HCT116 (cell line): Measurements from ENCODE around the gene PTPRCAP. TPM values are rescaled to one million over a fixed set of nuclear protein-coding genes. Genes with fewer than 3 reads are reported as not detected.

ENCODE experiments used
- ATAC-seq: fragments of 200-7000 bp; cut with Tn5 transposase; 2 replicates; pipeline ENCODE4 v1.9.1; 2020; ENCODE audit warnings: mild to moderate bottlenecking, moderate library complexity
- BruUV-seq: library from RNA; stranded (reverse); fragments of 400-500 nt; replicated peaks from 2 replicates; lab custom pipeline; 2021; lab: Mats Ljungman, UMichigan
- CTCF ChIA-PET: fragments of 300-600 bp; sonication (Branson Sonifier 250); formaldehyde crosslinking; loops from one replicate; lab custom pipeline; 2021; ENCODE audit warnings: antibody characterized with exemption; lab: Charles Lee
- POLR2A ChIA-PET: fragments of 300-600, 350-600 bp; sonication (Branson Sonifier 250); formaldehyde crosslinking; loops from one replicate; lab custom pipeline; 2021; ENCODE audit warnings: antibody characterized with exemption; lab: Charles Lee
- RAD21 ChIA-PET, 2 experiments: fragments of 300-600 bp; sonication (Branson Sonifier 250); formaldehyde crosslinking; loops; one replicate each; lab custom pipeline; 2023; ENCODE audit warnings: low total read pairs in 2 of 2; ENCODE audit not compliant: uncharacterized antibody in 2 of 2, unreplicated experiment in 2 of 2, low non-redundant PET in 1 of 2; lab: Charles Lee
- DNase-seq: peaks from one replicate; pipeline ENCODE4 v3.0.0-alpha.2; 2010; ENCODE audit warnings: low read depth, low spot score
- H2AFZ ChIP-seq: fragments of 200-600 bp; shearing (Covaris generic), sonication (generic); 2 replicates; pipeline ENCODE4 v1.6.1; 2017; ENCODE audit warnings: low read depth, mixed run types, mixed read lengths, antibody characterized with exemption, low read length; ENCODE audit not compliant: poor library complexity, severe bottlenecking
- H3K27ac ChIP-seq: 2 replicates; pipeline ENCODE4 v1.5.1; 2012; ENCODE audit warnings: low read depth, low read length
- H3K27me3 ChIP-seq: fragments of 200-600 bp; sonication (generic); 2 replicates; pipeline ENCODE4 v1.6.1; 2016; ENCODE audit warnings: mixed run types, low read length, mixed read lengths; ENCODE audit not compliant: insufficient read depth
- H3K36me3 ChIP-seq, 2 experiments: fragments of 200-500 bp in 1 of 2; fragments of 200-600 bp in 1 of 2; sonication (Bioruptor generic) in 1 of 2; sonication (generic) in 1 of 2; 2 replicates each; pipeline versions ENCODE4 v1.5.1 to v1.6.1; 2014 to 2016; ENCODE audit warnings: low read length in 2 of 2, inconsistent platforms in 1 of 2, mixed read lengths in 1 of 2, mixed run types in 1 of 2; ENCODE audit not compliant: insufficient read depth in 2 of 2, control insufficient read depth in 1 of 2
- H3K4me1 ChIP-seq, 2 experiments: fragments of 200-600 bp in 1 of 2; sonication (generic) in 1 of 2; 2 replicates each; pipeline versions ENCODE4 v1.5.1 to v1.6.1; 2012 to 2017; ENCODE audit warnings: low read length in 2 of 2, inconsistent platforms in 1 of 2, mild to moderate bottlenecking in 1 of 2, mixed read lengths in 1 of 2, mixed run types in 1 of 2, moderate library complexity in 1 of 2; ENCODE audit not compliant: insufficient read depth in 2 of 2, control insufficient read depth in 1 of 2
- H3K4me2 ChIP-seq: fragments of 200-600 bp; sonication (generic); 2 replicates; pipeline ENCODE4 v1.6.1; 2017; ENCODE audit warnings: mixed run types, low read length, mixed read lengths
- H3K4me3 ChIP-seq, 2 experiments: fragments of 200-600 bp in 1 of 2; sonication (generic) in 1 of 2; replicated peaks in 1 of 2; 2 replicates each; pipeline ENCODE4 v1.5.1; 2011 to 2016; ENCODE audit warnings: low read length in 2 of 2, control low read depth in 1 of 2, low read depth in 1 of 2, mild to moderate bottlenecking in 1 of 2, mixed read lengths in 1 of 2, mixed run types in 1 of 2
- H3K79me2 ChIP-seq: fragments of 200-600 bp; sonication (generic); 2 replicates; pipeline ENCODE4 v1.6.1; 2017; ENCODE audit warnings: mild to moderate bottlenecking, mixed run types, low read length, moderate library complexity, mixed read lengths; ENCODE audit not compliant: insufficient read depth
- H3K9ac ChIP-seq: fragments of 200-600 bp; sonication (generic); 2 replicates; pipeline ENCODE4 v1.6.1; 2016; ENCODE audit warnings: low read length, mixed read lengths
- H3K9me2 ChIP-seq: fragments of 200-600 bp; sonication (generic), shearing (Covaris generic); 2 replicates; pipeline ENCODE4 v1.6.1; 2017; ENCODE audit warnings: mixed run types, mild to moderate bottlenecking, moderate library complexity; ENCODE audit not compliant: insufficient read depth
- H3K9me3 ChIP-seq, 2 experiments: fragments of 200-500 bp in 1 of 2; fragments of 200-600 bp in 1 of 2; sonication (Bioruptor generic) in 1 of 2; sonication (generic) in 1 of 2; 2 replicates each; pipeline ENCODE4 v1.6.1; 2014 to 2017; ENCODE audit warnings: low read length in 2 of 2, mixed read lengths in 2 of 2, inconsistent platforms in 1 of 2, low read depth in 1 of 2, mild to moderate bottlenecking in 1 of 2, mixed run types in 1 of 2, moderate library complexity in 1 of 2; ENCODE audit not compliant: control insufficient read depth in 1 of 2, insufficient read depth in 1 of 2
- H4K20me1 ChIP-seq: fragments of 200-600 bp; sonication (generic), shearing (Covaris generic); 2 replicates; pipeline ENCODE4 v1.6.1; 2017; ENCODE audit warnings: mixed run types, mild to moderate bottlenecking, moderate library complexity; ENCODE audit not compliant: insufficient read depth
- CBX3 ChIP-seq: IDR thresholded peaks from 2 replicates; pipeline ENCODE4 v1.6.1; 2012; ENCODE audit warnings: low read depth
- EGR1 ChIP-seq: IDR thresholded peaks from 2 replicates; pipeline ENCODE4 v1.6.1; 2012; ENCODE audit warnings: low read depth
- ELF1 ChIP-seq: IDR thresholded peaks from 2 replicates; pipeline ENCODE4 v1.6.1; 2012; ENCODE audit warnings: low read depth, borderline replicate concordance
- EZH2 ChIP-seq: fragments of 200-600 bp; sonication (generic); IDR thresholded peaks from 2 replicates; pipeline ENCODE4 v1.6.1; 2017; ENCODE audit warnings: antibody characterized with exemption, mixed run types
- EZH2phosphoT487 ChIP-seq: fragments of 200-600 bp; IDR thresholded peaks from 2 replicates; pipeline ENCODE4 v1.6.1; 2018; ENCODE audit warnings: antibody characterized with exemption, borderline replicate concordance
- FOSL1 ChIP-seq: IDR thresholded peaks from 2 replicates; pipeline ENCODE4 v1.6.1; 2012; ENCODE audit warnings: low read depth
- POLR2A ChIP-seq: IDR thresholded peaks from 2 replicates; pipeline ENCODE4 v1.7.0; 2011; ENCODE audit warnings: borderline replicate concordance; ENCODE audit not compliant: insufficient read depth, insufficient read length; ENCODE audit errors: extremely low read depth
- POLR2AphosphoS5 ChIP-seq: IDR thresholded peaks from 2 replicates; pipeline ENCODE4 v1.6.1; 2011; ENCODE audit warnings: mild to moderate bottlenecking, low read depth, low read length, moderate library complexity
- SIN3A ChIP-seq: IDR thresholded peaks from 2 replicates; pipeline ENCODE4 v1.6.1; 2012; ENCODE audit warnings: low read depth
- SP1 ChIP-seq: IDR thresholded peaks from 2 replicates; pipeline ENCODE4 v1.6.1; 2012; ENCODE audit warnings: low read depth
- SRF ChIP-seq: IDR thresholded peaks from 2 replicates; pipeline ENCODE4 v1.6.1; 2012; ENCODE audit warnings: low read depth
- ZFX ChIP-seq: fragments of 450-650 bp; IDR thresholded peaks from 2 replicates; pipeline ENCODE4 v1.6.1; 2017
- ZNF274 ChIP-seq: fragments of 200-500 bp; sonication (Bioruptor generic); IDR thresholded peaks from 2 replicates; pipeline ENCODE4 v1.6.1; 2014; ENCODE audit warnings: mild to moderate bottlenecking, low read depth, low read length, inconsistent platforms
- intact Hi-C: fragments of 100-400 bp; cut with micrococcal nuclease; formaldehyde crosslinking; loops from 2 replicates; pipeline ENCODE4 v1.10.0; 2022
- total RNA-seq: library from RNA; stranded (reverse); gene quantifications from one replicate; pipeline ENCODE4 v1.2.1, GENCODE V29; 2021; ENCODE audit not compliant: unreplicated experiment
- TF ChIP-seq, protein P1 (sequence below): IDR thresholded peaks from 2 replicates; pipeline ENCODE4 v1.6.1; 2012; ENCODE audit warnings: low read depth
- TF ChIP-seq, protein P2 (sequence below): IDR thresholded peaks from 2 replicates; pipeline ENCODE4 v1.6.1; 2012
- TF ChIP-seq, protein P3 (sequence below), 3 experiments: fragments of 200-600 bp in 1 of 3; sonication (generic) in 1 of 3; IDR thresholded peaks in 2 of 3; conservative IDR thresholded peaks in 1 of 3; 2 replicates each; pipeline ENCODE4 v1.5.1; 2012 to 2017; ENCODE audit warnings: low read depth in 2 of 3, low read length in 2 of 3, antibody characterized with exemption in 1 of 3, borderline replicate concordance in 1 of 3, control low read depth in 1 of 3, mild to moderate bottlenecking in 1 of 3, mixed read lengths in 1 of 3, mixed run types in 1 of 3, moderate library complexity in 1 of 3; ENCODE audit not compliant: insufficient read depth in 1 of 3

The PTPRCAP gene
- total RNA-seq, 1 experiment from 2014 or later, result 1.4 TPM

DNA sequence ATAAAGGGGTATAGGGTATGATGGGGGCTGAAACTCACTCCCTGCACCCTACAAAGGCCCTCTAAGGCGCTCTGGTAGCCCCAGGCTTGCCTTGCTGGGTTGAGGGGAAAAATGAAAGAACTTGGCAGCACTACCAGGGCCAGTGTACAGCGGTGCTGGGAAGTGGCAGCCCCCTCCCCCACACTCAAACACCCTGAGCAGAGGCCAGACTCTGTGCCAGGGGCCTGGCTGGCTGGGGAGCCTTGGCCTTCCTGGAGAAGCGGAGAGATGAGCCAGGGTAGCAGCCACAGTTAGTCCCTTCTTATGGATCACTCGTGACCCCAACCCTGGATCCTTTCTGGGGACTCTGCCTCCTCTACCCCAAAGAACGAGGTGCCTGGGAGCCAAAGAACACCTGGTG is 28.9 kb upstream of the PTPRCAP start:
- DNase-seq, result no peak
- CTCF ChIA-PET, result interaction anchor here (1.5 kb wide), 1 partner anchor 27 kb away, joined by 3 read pairs; no protein-coding TSS in a partner anchor
- H3K4me1 ChIP-seq, result peaks cover 35 to 59% of the 10 kb centered on the region in 2 experiments
- H2AFZ ChIP-seq, result no peak overlapping the region
- H4K20me1 ChIP-seq, result no peaks in the 10 kb centered on the region
- TF ChIP-seq SRF (no peak), ZNF274 (no peak), SP1 (no peak), POLR2AphosphoS5 (no peak), POLR2A (no peak), EGR1 (no peak), SIN3A (no peak), EZH2phosphoT487 (no peak), FOSL1 (no peak), EZH2 (no peak), ELF1 (no peak), ZFX (no peak), CBX3 (no peak)
- TF ChIP-seq, protein P1, sequence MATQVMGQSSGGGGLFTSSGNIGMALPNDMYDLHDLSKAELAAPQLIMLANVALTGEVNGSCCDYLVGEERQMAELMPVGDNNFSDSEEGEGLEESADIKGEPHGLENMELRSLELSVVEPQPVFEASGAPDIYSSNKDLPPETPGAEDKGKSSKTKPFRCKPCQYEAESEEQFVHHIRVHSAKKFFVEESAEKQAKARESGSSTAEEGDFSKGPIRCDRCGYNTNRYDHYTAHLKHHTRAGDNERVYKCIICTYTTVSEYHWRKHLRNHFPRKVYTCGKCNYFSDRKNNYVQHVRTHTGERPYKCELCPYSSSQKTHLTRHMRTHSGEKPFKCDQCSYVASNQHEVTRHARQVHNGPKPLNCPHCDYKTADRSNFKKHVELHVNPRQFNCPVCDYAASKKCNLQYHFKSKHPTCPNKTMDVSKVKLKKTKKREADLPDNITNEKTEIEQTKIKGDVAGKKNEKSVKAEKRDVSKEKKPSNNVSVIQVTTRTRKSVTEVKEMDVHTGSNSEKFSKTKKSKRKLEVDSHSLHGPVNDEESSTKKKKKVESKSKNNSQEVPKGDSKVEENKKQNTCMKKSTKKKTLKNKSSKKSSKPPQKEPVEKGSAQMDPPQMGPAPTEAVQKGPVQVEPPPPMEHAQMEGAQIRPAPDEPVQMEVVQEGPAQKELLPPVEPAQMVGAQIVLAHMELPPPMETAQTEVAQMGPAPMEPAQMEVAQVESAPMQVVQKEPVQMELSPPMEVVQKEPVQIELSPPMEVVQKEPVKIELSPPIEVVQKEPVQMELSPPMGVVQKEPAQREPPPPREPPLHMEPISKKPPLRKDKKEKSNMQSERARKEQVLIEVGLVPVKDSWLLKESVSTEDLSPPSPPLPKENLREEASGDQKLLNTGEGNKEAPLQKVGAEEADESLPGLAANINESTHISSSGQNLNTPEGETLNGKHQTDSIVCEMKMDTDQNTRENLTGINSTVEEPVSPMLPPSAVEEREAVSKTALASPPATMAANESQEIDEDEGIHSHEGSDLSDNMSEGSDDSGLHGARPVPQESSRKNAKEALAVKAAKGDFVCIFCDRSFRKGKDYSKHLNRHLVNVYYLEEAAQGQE, result no peak
- TF ChIP-seq, protein P2, sequence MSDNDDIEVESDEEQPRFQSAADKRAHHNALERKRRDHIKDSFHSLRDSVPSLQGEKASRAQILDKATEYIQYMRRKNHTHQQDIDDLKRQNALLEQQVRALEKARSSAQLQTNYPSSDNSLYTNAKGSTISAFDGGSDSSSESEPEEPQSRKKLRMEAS, result no peak
- TF ChIP-seq, protein P3, sequence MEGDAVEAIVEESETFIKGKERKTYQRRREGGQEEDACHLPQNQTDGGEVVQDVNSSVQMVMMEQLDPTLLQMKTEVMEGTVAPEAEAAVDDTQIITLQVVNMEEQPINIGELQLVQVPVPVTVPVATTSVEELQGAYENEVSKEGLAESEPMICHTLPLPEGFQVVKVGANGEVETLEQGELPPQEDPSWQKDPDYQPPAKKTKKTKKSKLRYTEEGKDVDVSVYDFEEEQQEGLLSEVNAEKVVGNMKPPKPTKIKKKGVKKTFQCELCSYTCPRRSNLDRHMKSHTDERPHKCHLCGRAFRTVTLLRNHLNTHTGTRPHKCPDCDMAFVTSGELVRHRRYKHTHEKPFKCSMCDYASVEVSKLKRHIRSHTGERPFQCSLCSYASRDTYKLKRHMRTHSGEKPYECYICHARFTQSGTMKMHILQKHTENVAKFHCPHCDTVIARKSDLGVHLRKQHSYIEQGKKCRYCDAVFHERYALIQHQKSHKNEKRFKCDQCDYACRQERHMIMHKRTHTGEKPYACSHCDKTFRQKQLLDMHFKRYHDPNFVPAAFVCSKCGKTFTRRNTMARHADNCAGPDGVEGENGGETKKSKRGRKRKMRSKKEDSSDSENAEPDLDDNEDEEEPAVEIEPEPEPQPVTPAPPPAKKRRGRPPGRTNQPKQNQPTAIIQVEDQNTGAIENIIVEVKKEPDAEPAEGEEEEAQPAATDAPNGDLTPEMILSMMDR (IDR thresholded peaks at IDR 0.05 in 2 of 3, conservative IDR thresholded peaks at IDR 0.05 in 1 of 3; ENCODE audit: borderline replicate concordance in 1 of 3, insufficient read depth in 1 of 3, low read depth in 2 of 3, low read length in 2 of 3), result no peak
- TF ChIP-seq, all 23 proteins: peak for 0
- Histone ChIP-seq H3K4me3 (no peak overlapping the region), H3K4me2 (peak overlapping the region; percentile 100), H3K79me2 (peaks cover 15% of the 10 kb centered on the region; the same call in 1 of the 2 replicates), H3K27ac (peak overlapping the region; percentile 98), H3K9ac (no peak overlapping the region), H3K9me2 (no peaks in the 10 kb centered on the region), H3K27me3 (no peaks in the 10 kb centered on the region), H3K36me3 (no peaks in the 10 kb centered on the region), H3K9me3 (no peaks in the 10 kb centered on the region)
- RAD21 ChIA-PET, result no interaction called here
- no peak for ATAC-seq
- POLR2A ChIA-PET, result interaction anchor here (1.0 kb wide), 1 partner anchor 8 kb away, joined by 3 read pairs; no protein-coding TSS in a partner anchor
- intact Hi-C loops, result loop anchor here (5.0 kb wide), 1 partner anchor 114 kb away; the partner anchor contains the start of gene POLD4
- no TSS peak for BruUV-seq
